GM19035 (cell line): Measurements from ENCODE around the gene HSFX1.

Experiments
- ATAC-seq: cut with Tn5 transposase; IDR thresholded peaks from one replicate; pipeline ENCODE4 v1.9.1; 2021; ENCODE audit not compliant: unreplicated experiment

The HSFX1 gene

GRCh38 chrX:149803458-149804062 lies 29.7 kb downstream of the HSFX1 start:
- no peak for ATAC-seq

- ATAC-seq, result no peak
Measured at GRCh38 chrX:149804102-149804501, 30.2 kb downstream of the HSFX1 start.

- ATAC-seq, result no peak
Measured at GRCh38 chrX:149807747-149808458, 34.0 kb downstream of the HSFX1 start.

DNA sequence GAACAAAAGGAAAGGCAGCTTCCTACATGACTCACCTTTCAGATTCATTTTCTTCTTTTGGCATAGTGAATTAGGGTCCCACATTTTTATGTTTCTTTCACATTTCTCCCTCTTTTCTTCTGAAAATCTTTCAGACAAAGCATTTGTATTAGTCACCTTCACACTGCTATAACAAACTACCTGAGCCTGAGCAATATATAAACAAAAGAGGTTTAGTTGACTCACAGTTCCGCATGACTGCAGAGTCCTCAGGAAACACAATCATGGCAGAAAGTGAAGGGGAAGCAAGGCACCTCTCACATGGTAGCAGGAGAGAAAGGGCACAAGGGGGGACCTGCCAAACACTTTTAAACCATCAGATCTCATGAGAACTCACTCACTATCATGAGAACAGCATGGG lies 44.8 kb downstream of the HSFX1 start:
- ATAC-seq, result no peak

DNA sequence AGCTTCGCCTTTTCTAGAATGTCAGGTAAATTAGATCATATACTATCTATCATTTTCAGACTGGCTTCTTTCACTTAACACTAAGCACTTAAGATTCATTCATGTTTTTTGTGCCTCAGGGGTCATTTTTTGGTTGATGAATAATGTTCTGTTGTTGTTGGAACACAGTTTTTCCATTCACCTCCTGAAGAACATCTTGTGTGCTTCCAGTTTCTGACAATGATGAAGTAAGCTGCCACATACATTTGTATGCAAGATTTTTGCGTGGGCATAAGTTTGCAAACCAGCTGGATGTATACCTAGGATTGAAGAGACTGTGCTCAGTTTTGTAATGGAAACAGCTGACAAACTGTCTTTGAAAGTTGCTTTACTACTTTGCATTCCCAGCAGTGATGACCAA lies 45.5 kb downstream of the HSFX1 start:
- no peak for ATAC-seq

DNA sequence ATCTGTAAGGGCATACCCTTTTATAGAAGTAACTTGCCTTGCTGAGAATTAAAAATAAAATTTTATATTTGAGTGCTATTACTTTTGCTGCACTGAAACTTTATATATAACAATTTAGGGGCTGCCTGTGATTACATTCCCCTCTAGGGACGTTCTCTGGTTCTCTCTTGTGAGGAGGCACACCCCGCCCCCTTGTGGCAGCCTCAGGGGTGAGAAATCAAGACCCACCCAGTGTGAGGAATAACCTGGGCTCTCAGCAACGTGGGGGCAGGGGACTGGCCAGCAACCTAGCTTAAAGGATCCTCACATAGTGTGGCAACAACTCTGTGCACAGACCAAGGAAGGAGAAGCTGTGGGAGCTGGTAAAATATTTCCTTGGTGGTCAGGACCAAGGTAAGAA lies 51.6 kb downstream of the HSFX1 start:
- ATAC-seq, result no peak
